KBM-7 (cell line): ENCODE data around the gene ZDHHC9.
A peak's percentile ranks its signal among the peaks of the same experiment; 100 is the strongest.

ENCODE experiments used
- DNase-seq: peaks from one replicate; pipeline ENCODE4 v3.0.0-alpha.2; 2015
- in situ Hi-C: fragments of 300-500 bp; cut with MboI; formaldehyde crosslinking; loops from 2 replicates; pipeline ENCODE4 v1.14.3; 2020; ENCODE audit warnings: low sequenced_read_pairs, low pct_unique_long_range_greater_than_20kb, mixed read lengths

The ZDHHC9 gene

GRCh38 chrX:129772796-129773431 is 70.8 kb downstream of the ZDHHC9 start:
- in situ Hi-C loops: no loop called here
- peak; percentile 97 for DNase-seq

- in situ Hi-C loops: no loop called here
- DNase-seq: no peak
Measured at GRCh38 chrX:129771266-129771995, 72.3 kb downstream of the ZDHHC9 start.

GRCh38 chrX:129769467-129770154 is 74.1 kb downstream of the ZDHHC9 start:
- in situ Hi-C loops: no loop called here
- peak; percentile 87 for DNase-seq

- no peak for DNase-seq
- in situ Hi-C loops: no loop called here
Measured at GRCh38 chrX:129768586-129769466, 74.9 kb downstream of the ZDHHC9 start.

GRCh38 chrX:129768186-129768585 is 75.5 kb downstream of the ZDHHC9 start:
- in situ Hi-C loops: no loop called here
- no peak for DNase-seq

GRCh38 chrX:129763666-129764065 is 80.0 kb downstream of the ZDHHC9 start:
- in situ Hi-C loops: no loop called here
- no peak for DNase-seq

- in situ Hi-C loops: no loop called here
- DNase-seq: no peak
Measured at GRCh38 chrX:129762448-129762847, 81.2 kb downstream of the ZDHHC9 start.

- DNase-seq: no peak
- in situ Hi-C loops: no loop called here
Measured at GRCh38 chrX:129761596-129761995, 82.1 kb downstream of the ZDHHC9 start.

GRCh38 chrX:129760981-129761380 is 82.7 kb downstream of the ZDHHC9 start:
- DNase-seq: no peak
- in situ Hi-C loops: no loop called here

GRCh38 chrX:129760155-129760554 is 83.5 kb downstream of the ZDHHC9 start:
- in situ Hi-C loops: no loop called here
- DNase-seq: peak; percentile 35

GRCh38 chrX:129759576-129760061 is 84.1 kb downstream of the ZDHHC9 start:
- DNase-seq: peak; percentile 61
- in situ Hi-C loops: no loop called here

GRCh38 chrX:129755779-129756650 is 87.7 kb downstream of the ZDHHC9 start:
- DNase-seq: peak; percentile 72
- in situ Hi-C loops: no loop called here

GRCh38 chrX:129754056-129755024 is 89.3 kb downstream of the ZDHHC9 start:
- in situ Hi-C loops: no loop called here
- peak; percentile 67 for DNase-seq
